ENCODE data around the gene DGAT2. TPM values are rescaled to one million over a fixed set of nuclear protein-coding genes. Genes with fewer than 3 reads are reported as not detected.

The DGAT2 gene
- total and polyA plus RNA-seq, 4 donors = 4.2 to 54.0 (median 8.4) TPM

- no peak for DNase-seq
- Histone ChIP-seq H3K27ac (ENCODE audit: low read depth in 1 of 2, low read length in 1 of 2) (no peak overlapping the region), H3K9me3 (ENCODE audit: control insufficient read depth in 4 of 4, insufficient read depth in 3 of 4, low read length in 3 of 4) (no peaks in the 10 kb centered on the region), H3K27me3 (ENCODE audit: control insufficient read depth in 3 of 3, insufficient read depth in 3 of 3, low read length in 2 of 3) (peaks cover 0 to 11% (median 3%) of the 10 kb centered on the region in 3 donors), H3K4me3 (no peak overlapping the region), H3K9ac (ENCODE audit: insufficient read depth in 1 of 2, low read length in 2 of 2) (no peak overlapping the region), H3K36me3 (ENCODE audit: control insufficient read depth in 4 of 4, insufficient read depth in 4 of 4, low read length in 4 of 4) (no peaks in the 10 kb centered on the region), H3K4me1 (ENCODE audit: control insufficient read depth in 5 of 5, insufficient read depth in 5 of 5, low read length in 5 of 5) (peaks cover 0 to 9% (median 4%) of the 10 kb centered on the region in 5 donors)
- no peak for TF ChIP-seq CTCF (IDR thresholded peaks at IDR 0.05; ENCODE audit: control extremely low read depth, extremely low read depth)
- WGBS, 2 donors = 63 to 73% methylated on average over 3 of the region's 3 CpGs
- ATAC-seq (ENCODE audit: insufficient read depth, low FRiP score) = no peak
Observed at GRCh38 chr11:75763846-75764245, 4.7 kb upstream of the DGAT2 start.

GRCh38 chr11:75765116-75765515 is 3.5 kb upstream of the DGAT2 start:
- no peak for DNase-seq
- Histone ChIP-seq H3K36me3 (ENCODE audit: control insufficient read depth in 4 of 4, insufficient read depth in 4 of 4, low read length in 4 of 4) (no peaks in the 10 kb centered on the region), H3K4me3 (no peak overlapping the region), H3K9ac (ENCODE audit: insufficient read depth in 1 of 2, low read length in 2 of 2) (no peak overlapping the region), H3K27me3 (ENCODE audit: control insufficient read depth in 3 of 3, insufficient read depth in 3 of 3, low read length in 2 of 3) (peaks cover 0 to 20% (median 8%) of the 10 kb centered on the region in 3 donors), H3K4me1 (ENCODE audit: control insufficient read depth in 5 of 5, insufficient read depth in 5 of 5, low read length in 5 of 5) (peaks cover 0 to 15% (median 4%) of the 10 kb centered on the region in 5 donors), H3K27ac (ENCODE audit: low read depth in 1 of 2, low read length in 1 of 2) (no peak overlapping the region), H3K9me3 (ENCODE audit: control insufficient read depth in 4 of 4, insufficient read depth in 3 of 4, low read length in 3 of 4) (no peaks in the 10 kb centered on the region)
- no peak for TF ChIP-seq CTCF (IDR thresholded peaks at IDR 0.05; ENCODE audit: control extremely low read depth, extremely low read depth)
- 98 to 100% methylated on average over 3 of the region's 3 CpGs for WGBS, 2 donors
- ATAC-seq (ENCODE audit: insufficient read depth, low FRiP score) = no peak

- Histone ChIP-seq H3K27me3 (ENCODE audit: control insufficient read depth in 3 of 3, insufficient read depth in 3 of 3, low read length in 2 of 3) (peaks cover 0 to 23% (median 13%) of the 10 kb centered on the region in 3 donors), H3K27ac (ENCODE audit: low read depth in 1 of 2, low read length in 1 of 2) (no peak overlapping the region), H3K36me3 (ENCODE audit: control insufficient read depth in 4 of 4, insufficient read depth in 4 of 4, low read length in 4 of 4) (no peaks in the 10 kb centered on the region), H3K4me3 (no peak overlapping the region), H3K9ac (ENCODE audit: insufficient read depth in 1 of 2, low read length in 2 of 2) (no peak overlapping the region), H3K9me3 (ENCODE audit: control insufficient read depth in 4 of 4, insufficient read depth in 3 of 4, low read length in 3 of 4) (no peaks in the 10 kb centered on the region), H3K4me1 (ENCODE audit: control insufficient read depth in 5 of 5, insufficient read depth in 5 of 5, low read length in 5 of 5) (peaks cover 0 to 15% (median 4%) of the 10 kb centered on the region in 5 donors)
- no peak for ATAC-seq (ENCODE audit: insufficient read depth, low FRiP score)
- no peak for TF ChIP-seq CTCF (IDR thresholded peaks at IDR 0.05; ENCODE audit: control extremely low read depth, extremely low read depth)
- no peak for DNase-seq
- WGBS, 2 donors = 76 to 85% methylated on average over 4 of the region's 4 CpGs
Observed at GRCh38 chr11:75766443-75767227, 1.9 kb upstream of the DGAT2 start.

Measured in lung (tissue), 12 donors.